Measurements from ENCODE around the gene FAM72C. TPM values are rescaled to one million over a fixed set of nuclear protein-coding genes. Genes with fewer than 3 reads are reported as not detected.
"Not testable (repeated sequence)": the region's sequence is repeated elsewhere in the genome, so short reads cannot be mapped to it uniquely, and the experiment has no call there.

The FAM72C gene
- total RNA-seq = 10 to 100 TPM; 20.9 to 24.0 TPM

- H3K9me3 Mint-ChIP-seq; DNase-seq; POLR2A ChIA-PET; H3K27me3 Mint-ChIP-seq; H3K4me3 Mint-ChIP-seq; H3K36me3 Mint-ChIP-seq; intact Hi-C loops (cut with micrococcal nuclease); CTCF ChIA-PET; H3K4me1 Mint-ChIP-seq (ENCODE audit: low read depth); H3K27ac Mint-ChIP-seq: not testable (repeated sequence)
Observed at GRCh38 chr1:143971924-143972700, at the start of gene FAM72C. Gene FAM72C, minus strand, starts transcription at chr1:143971986. Its CDS starts 845 bp downstream, at chr1:143971141.

DNA sequence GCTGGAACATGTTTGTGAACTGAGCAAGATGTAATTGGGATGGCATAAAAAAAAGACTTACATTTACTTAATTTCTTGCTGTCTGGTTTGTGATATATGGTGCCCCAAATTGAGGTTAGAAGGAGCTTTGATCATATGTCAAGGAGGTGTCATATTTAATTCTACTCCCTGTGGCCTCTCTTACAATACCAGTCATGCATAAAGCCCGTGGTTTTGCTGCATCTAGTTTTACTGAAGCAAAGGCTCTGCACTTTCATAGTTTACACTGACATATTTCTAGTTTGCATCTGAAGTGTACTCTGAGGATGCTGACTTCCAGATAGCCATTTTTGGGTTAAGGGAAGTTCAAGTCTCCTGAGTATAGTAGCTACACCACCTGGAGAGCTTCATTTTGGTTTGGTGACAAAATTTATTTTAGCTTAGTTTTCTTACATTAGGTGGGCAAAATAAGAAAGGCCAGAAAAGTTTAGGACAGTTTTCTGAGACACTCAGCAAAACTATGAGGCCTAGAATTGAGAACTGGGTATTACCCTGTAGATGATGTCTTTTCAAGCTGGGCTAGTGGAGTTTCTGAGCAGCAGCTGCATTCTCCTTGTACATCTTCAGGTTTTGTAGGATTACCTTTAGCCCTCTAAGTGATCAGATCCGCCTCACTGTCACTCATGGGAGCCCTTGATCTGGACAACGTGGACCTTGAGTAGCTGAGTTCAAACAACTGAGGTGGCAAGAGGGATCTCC, 48.4 kb upstream of the FAM72C start:
- H3K4me3 Mint-ChIP-seq; POLR2A ChIA-PET; H3K4me1 Mint-ChIP-seq (ENCODE audit: low read depth): not testable (repeated sequence)

GRCh38 chr1:144019101-144019500, 47.3 kb upstream of the FAM72C start:
- H3K36me3 Mint-ChIP-seq; intact Hi-C loops (cut with micrococcal nuclease); POLR2A ChIA-PET: not testable (repeated sequence)

More for the DNA sequence above, 48.4 kb upstream of the FAM72C start:
- H3K27ac Mint-ChIP-seq; DNase-seq; H3K36me3 Mint-ChIP-seq; H3K9me3 Mint-ChIP-seq; CTCF ChIA-PET; H3K27me3 Mint-ChIP-seq; intact Hi-C loops (cut with micrococcal nuclease): not testable (repeated sequence)

DNA sequence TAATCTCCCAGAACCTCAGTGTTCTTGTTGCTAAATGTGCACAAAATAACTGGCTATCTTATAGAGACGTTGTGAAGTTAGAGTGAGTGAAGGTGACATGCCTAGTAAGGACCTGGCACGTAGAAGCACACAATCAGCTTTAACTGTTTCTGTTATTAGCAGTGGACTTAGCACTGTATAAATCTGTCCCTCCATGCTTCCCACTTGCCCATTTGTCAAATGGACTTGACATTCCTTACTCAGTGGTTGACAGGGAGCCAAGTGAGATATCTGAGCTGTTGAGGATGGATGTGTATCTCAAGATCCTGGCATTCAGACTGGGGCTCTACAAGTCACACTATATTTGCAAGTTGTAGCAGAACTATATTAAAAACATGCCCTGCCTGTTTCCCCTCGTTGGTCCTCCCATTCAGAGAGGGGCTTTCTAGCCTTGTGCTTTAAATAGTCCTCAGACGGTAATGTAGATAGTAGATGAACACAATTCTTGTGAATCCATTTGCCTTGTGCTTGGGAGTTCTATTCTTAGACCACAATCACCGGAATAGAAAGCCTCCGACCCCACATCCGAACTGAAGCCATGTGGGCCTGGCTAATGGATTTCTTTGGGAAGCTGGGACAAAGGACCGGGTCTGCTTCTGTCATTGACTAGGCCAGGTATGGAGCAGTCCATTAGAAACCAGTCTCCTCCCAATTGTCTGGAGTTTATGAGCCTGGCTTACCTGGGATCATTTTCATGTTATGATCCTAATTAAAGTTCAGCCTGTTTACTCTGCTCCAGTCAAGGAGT, 43.6 kb upstream of the FAM72C start:
- CTCF ChIA-PET; H3K4me3 Mint-ChIP-seq; intact Hi-C loops (cut with micrococcal nuclease); H3K9me3 Mint-ChIP-seq; H3K27ac Mint-ChIP-seq; H3K27me3 Mint-ChIP-seq; H3K4me1 Mint-ChIP-seq (ENCODE audit: low read depth); POLR2A ChIA-PET; DNase-seq; H3K36me3 Mint-ChIP-seq: not testable (repeated sequence)

More at GRCh38 chr1:144019101-144019500, 47.3 kb upstream of the FAM72C start:
- H3K4me3 Mint-ChIP-seq; DNase-seq; H3K9me3 Mint-ChIP-seq; H3K27ac Mint-ChIP-seq; H3K4me1 Mint-ChIP-seq (ENCODE audit: low read depth); H3K27me3 Mint-ChIP-seq; CTCF ChIA-PET: not testable (repeated sequence)

DNA sequence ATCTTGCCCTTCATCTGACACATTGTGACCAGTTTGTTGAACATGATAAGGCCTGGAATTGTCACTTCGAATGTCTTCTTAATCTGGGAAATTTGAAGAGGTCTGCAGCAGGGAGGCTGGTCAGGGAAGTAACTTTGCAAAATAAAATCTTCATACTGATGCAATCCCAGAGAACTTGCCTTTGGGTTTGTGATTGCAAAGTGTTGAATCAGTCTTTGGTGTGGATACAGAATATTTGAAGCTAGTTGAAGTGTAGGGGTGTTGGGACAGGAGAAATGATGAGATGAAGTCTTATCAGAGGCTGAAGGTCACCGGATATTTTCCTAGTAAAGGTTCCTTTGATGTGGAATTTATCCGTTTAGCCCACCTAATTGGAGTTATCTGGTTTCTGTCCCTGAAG, 42.7 kb upstream of the FAM72C start:
- CTCF ChIA-PET; H3K4me3 Mint-ChIP-seq; H3K36me3 Mint-ChIP-seq; H3K27me3 Mint-ChIP-seq; H3K27ac Mint-ChIP-seq; POLR2A ChIA-PET; DNase-seq; H3K4me1 Mint-ChIP-seq (ENCODE audit: low read depth); H3K9me3 Mint-ChIP-seq; intact Hi-C loops (cut with micrococcal nuclease): not testable (repeated sequence)

GRCh38 chr1:144014121-144014520, 42.3 kb upstream of the FAM72C start:
- POLR2A ChIA-PET; H3K9me3 Mint-ChIP-seq; intact Hi-C loops (cut with micrococcal nuclease); H3K4me1 Mint-ChIP-seq (ENCODE audit: low read depth); CTCF ChIA-PET; H3K27me3 Mint-ChIP-seq; H3K27ac Mint-ChIP-seq; DNase-seq; H3K36me3 Mint-ChIP-seq; H3K4me3 Mint-ChIP-seq: not testable (repeated sequence)

GRCh38 chr1:144012168-144012733, 40.5 kb upstream of the FAM72C start:
- H3K4me3 Mint-ChIP-seq; intact Hi-C loops (cut with micrococcal nuclease); H3K27ac Mint-ChIP-seq: not testable (repeated sequence)

GRCh38 chr1:144009410-144009809, 37.6 kb upstream of the FAM72C start:
- H3K27me3 Mint-ChIP-seq; H3K9me3 Mint-ChIP-seq; H3K27ac Mint-ChIP-seq; DNase-seq; intact Hi-C loops (cut with micrococcal nuclease); H3K4me3 Mint-ChIP-seq; POLR2A ChIA-PET; CTCF ChIA-PET; H3K36me3 Mint-ChIP-seq; H3K4me1 Mint-ChIP-seq (ENCODE audit: low read depth): not testable (repeated sequence)

More at GRCh38 chr1:144012168-144012733, 40.5 kb upstream of the FAM72C start:
- H3K9me3 Mint-ChIP-seq; DNase-seq; CTCF ChIA-PET; H3K4me1 Mint-ChIP-seq (ENCODE audit: low read depth); H3K36me3 Mint-ChIP-seq; H3K27me3 Mint-ChIP-seq; POLR2A ChIA-PET: not testable (repeated sequence)

DNA sequence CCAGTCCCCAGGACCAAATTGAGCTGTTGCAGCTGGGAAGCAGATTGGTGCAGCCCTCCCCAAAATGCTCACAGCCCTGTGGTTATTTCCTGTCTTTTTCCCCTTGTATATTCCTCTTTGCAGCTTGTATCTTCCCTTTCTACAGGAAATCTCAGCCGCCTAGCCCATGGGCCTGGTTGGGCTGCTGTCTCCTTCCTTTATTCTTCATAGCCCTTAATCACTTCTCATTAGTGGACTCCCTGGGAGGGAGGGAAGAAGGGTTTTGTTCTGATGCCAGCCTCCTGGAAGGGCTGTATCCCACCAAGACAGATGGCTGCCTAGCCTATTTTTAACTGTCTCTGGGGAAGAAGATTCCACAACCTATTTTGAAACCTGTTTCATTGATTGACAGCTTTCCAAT, 32.5 kb upstream of the FAM72C start:
- intact Hi-C loops (cut with micrococcal nuclease); POLR2A ChIA-PET; H3K27ac Mint-ChIP-seq; CTCF ChIA-PET; H3K4me3 Mint-ChIP-seq; H3K9me3 Mint-ChIP-seq; H3K4me1 Mint-ChIP-seq (ENCODE audit: low read depth); DNase-seq; H3K27me3 Mint-ChIP-seq; H3K36me3 Mint-ChIP-seq: not testable (repeated sequence)

DNA sequence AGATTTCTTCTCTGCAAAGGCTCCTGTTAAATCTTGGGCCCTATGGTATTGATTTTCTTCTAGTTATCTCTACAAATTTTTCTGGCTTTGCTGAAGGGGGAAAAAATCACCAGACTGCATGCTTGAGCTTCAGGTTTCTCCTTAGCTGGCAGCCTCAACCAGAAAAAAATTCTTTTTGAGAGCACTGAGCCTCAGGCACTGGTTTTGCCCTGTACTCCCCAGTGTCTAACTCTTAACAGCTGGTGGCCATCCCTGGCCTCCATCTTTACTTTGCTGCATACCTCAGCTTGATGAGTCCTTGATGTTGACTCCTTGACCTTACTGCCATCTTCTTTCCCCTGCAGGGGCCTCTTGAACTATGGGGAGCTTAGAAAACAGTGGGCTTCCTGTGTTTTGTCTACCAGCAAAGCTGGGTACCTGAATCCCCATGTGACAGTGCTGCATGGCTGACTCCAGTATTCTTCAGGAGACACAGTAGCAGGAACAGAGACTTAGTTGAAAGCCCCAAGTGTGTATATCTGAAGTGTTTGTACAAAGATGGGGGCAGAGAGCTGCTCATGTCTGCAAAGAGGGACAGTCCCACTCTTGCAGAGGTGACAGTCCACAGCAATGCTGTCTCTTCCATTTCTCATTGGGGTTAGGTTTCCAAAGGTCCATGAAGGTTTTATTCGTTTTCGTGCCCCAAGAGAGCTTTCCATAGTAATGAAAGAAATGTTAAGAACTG, 31.7 kb upstream of the FAM72C start:
- POLR2A ChIA-PET; CTCF ChIA-PET; DNase-seq; H3K27me3 Mint-ChIP-seq; H3K36me3 Mint-ChIP-seq; intact Hi-C loops (cut with micrococcal nuclease); H3K9me3 Mint-ChIP-seq; H3K4me3 Mint-ChIP-seq; H3K4me1 Mint-ChIP-seq (ENCODE audit: low read depth); H3K27ac Mint-ChIP-seq: not testable (repeated sequence)

DNA sequence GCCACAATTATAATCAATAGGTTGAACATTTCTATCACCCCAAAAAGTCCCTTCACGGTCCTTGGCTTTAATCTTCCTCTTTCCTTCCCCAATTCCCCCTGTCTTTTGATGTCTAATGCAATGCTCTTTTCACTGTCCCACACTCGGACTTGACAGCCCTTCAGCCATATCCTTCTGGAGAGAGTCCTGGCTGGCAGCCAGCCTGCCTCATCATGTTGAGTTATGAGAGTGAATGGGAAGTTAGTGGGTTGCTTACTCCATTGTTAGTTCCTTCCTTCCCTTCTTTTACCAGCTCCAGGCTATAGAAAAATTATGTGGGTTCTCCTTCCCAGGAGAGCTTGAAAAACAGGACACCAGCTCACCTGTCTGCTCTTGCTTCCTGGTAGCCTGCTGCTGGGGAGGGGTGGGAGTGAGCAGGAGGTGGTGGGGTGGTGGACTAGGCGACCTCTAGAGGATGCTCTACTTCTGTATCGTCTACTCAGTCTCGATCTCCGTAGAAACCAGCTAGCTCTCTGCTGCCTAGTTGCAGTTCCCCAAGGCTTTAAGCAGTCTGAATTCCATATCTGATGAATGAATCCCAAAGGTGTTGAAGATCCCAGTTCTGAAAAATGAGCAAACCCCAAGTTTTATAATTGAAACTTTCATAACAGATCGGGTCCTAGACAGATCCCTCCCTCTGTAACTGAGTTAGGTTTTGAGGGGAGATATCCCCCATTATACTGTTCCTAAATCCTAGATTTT, 30.5 kb upstream of the FAM72C start:
- H3K4me1 Mint-ChIP-seq (ENCODE audit: low read depth); POLR2A ChIA-PET; H3K9me3 Mint-ChIP-seq; H3K27ac Mint-ChIP-seq; H3K27me3 Mint-ChIP-seq; intact Hi-C loops (cut with micrococcal nuclease); H3K4me3 Mint-ChIP-seq; H3K36me3 Mint-ChIP-seq; DNase-seq; CTCF ChIA-PET: not testable (repeated sequence)

Data from activated CD4-positive, alpha-beta memory T cell treated with anti-CD3 and anti-CD28 coated beads for 36 hours (primary cell).